ENCODE data around the gene GOLGA6L7. TPM values are rescaled to one million over a fixed set of nuclear protein-coding genes. Genes with fewer than 3 reads are reported as not detected.

GOLGA6L7 gene
- not detected in 2 replicates for total RNA-seq

GRCh38 chr15:28848521-28848920, at the start of gene GOLGA6L7:
GOLGA6L7 (minus strand) TSS chr15:28848644; CDS start chr15:28848549, 95 bp downstream.

GRCh38 chr15:28885630-28886430, 37.4 kb upstream of the GOLGA6L7 start, which contains the start of gene APBA2:
APBA2 (plus strand) TSS chr15:28885974; CDS start chr15:29053885, 167,911 bp downstream.

Other genes starting within 250 kb of the GOLGA6L7 start
- not detected in 2 replicates for gene GOLGA8M, start 136.2 kb downstream of the GOLGA6L7 start, total RNA-seq
- 7.5 and 14.7 TPM in 2 replicates for gene APBA2, start 37.3 kb upstream of the GOLGA6L7 start, total RNA-seq